ENCODE results near the gene OR2L13. TPM values are rescaled to one million over a fixed set of nuclear protein-coding genes. Genes with fewer than 3 reads are reported as not detected.
"Not testable (repeated sequence)": the region's sequence is repeated elsewhere in the genome, so short reads cannot be mapped to it uniquely, and the experiment has no call there.

OR2L13 gene
- total RNA-seq, 1 donor from 2014 or later: not detected

- no peaks in the 10 kb centered on the region for H3K36me3 ChIP-seq (ENCODE audit: control insufficient read depth, insufficient read depth, low read length)
- H3K27me3 ChIP-seq (ENCODE audit: control insufficient read depth, insufficient read depth, low read length): no peaks in the 10 kb centered on the region
- DNase-seq (ENCODE audit: low read depth): no peak
- TF ChIP-seq CTCF (IDR thresholded peaks at IDR 0.05; ENCODE audit: insufficient read depth, low read length, poor library complexity, severe bottlenecking): no peak
- no peak overlapping the region for H3K4me3 ChIP-seq (ENCODE audit: low read depth, low read length)
Observed at GRCh38 chr1:248065071-248065470, 29.9 kb upstream of the OR2L13 start.

- DNase-seq (ENCODE audit: low read depth): no peak
- TF ChIP-seq CTCF (IDR thresholded peaks at IDR 0.05; ENCODE audit: insufficient read depth, low read length, poor library complexity, severe bottlenecking): no peak
- H3K27me3 ChIP-seq (ENCODE audit: control insufficient read depth, insufficient read depth, low read length): no peaks in the 10 kb centered on the region
Observed at GRCh38 chr1:248065604-248066003, 29.4 kb upstream of the OR2L13 start.

GRCh38 chr1:248083864-248084263, 11.1 kb upstream of the OR2L13 start:
- H3K27me3 ChIP-seq (ENCODE audit: control insufficient read depth, insufficient read depth, low read length); H3K36me3 ChIP-seq (ENCODE audit: control insufficient read depth, insufficient read depth, low read length); DNase-seq (ENCODE audit: low read depth); H3K4me3 ChIP-seq (ENCODE audit: low read depth, low read length): not testable (repeated sequence)

More at GRCh38 chr1:248065604-248066003, 29.4 kb upstream of the OR2L13 start:
- Histone ChIP-seq H3K4me3 (ENCODE audit: low read depth, low read length) (no peak overlapping the region), H3K36me3 (ENCODE audit: control insufficient read depth, insufficient read depth, low read length) (no peaks in the 10 kb centered on the region)

- H3K27me3 ChIP-seq (ENCODE audit: control insufficient read depth, insufficient read depth, low read length): no peaks in the 10 kb centered on the region
- no peaks in the 10 kb centered on the region for H3K36me3 ChIP-seq (ENCODE audit: control insufficient read depth, insufficient read depth, low read length)
- no peak for DNase-seq (ENCODE audit: low read depth)
- TF ChIP-seq CTCF (IDR thresholded peaks at IDR 0.05; ENCODE audit: insufficient read depth, low read length, poor library complexity, severe bottlenecking): no peak
- no peak overlapping the region for H3K4me3 ChIP-seq (ENCODE audit: low read depth, low read length)
Observed at GRCh38 chr1:248098529-248098928, 3.5 kb downstream of the OR2L13 start.

DNA sequence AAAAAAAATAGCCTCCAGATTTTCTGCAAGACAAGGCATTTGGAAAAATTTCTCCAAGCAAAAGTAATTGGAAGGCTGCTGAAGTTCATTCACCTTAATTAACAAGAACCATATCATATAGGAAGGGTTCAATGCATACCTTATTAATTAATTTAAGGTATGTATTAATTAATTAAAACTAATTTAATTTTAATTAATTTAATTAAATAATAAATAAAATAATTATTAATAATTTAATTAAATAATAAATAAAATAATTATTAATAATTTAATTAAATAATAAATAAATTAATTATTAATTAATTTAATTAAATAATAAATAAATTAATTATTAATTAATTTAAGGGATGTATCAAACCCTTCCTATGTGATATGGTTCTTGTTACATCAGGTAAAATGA, 7.9 kb downstream of the OR2L13 start:
- Histone ChIP-seq H3K4me3 (ENCODE audit: low read depth, low read length) (no peak overlapping the region), H3K36me3 (ENCODE audit: control insufficient read depth, insufficient read depth, low read length) (no peaks in the 10 kb centered on the region), H3K27me3 (ENCODE audit: control insufficient read depth, insufficient read depth, low read length) (no peaks in the 10 kb centered on the region)
- DNase-seq (ENCODE audit: low read depth): no peak
- no peak for TF ChIP-seq CTCF (IDR thresholded peaks at IDR 0.05; ENCODE audit: insufficient read depth, low read length, poor library complexity, severe bottlenecking)

DNA sequence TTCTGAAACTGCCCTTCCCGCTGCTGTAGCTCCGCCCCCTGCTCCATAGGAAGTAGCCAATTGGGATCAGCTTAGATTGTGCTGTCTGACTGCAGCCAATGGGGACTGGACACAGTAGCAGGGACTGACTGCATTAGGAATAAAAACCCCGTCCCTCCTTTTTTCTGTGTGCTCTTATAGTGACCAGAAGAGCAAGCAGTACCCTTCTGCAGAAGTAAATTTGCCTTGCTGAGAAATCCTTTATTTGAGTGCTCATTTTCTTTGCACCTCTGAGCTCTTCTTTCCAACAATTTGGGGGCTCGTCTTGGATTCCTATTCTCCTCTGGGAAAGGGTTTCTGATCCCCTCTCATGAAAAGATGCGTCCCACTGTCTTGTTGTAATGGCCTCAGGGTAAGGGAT, 16.2 kb downstream of the OR2L13 start:
- DNase-seq (ENCODE audit: low read depth): no peak
- TF ChIP-seq CTCF (IDR thresholded peaks at IDR 0.05; ENCODE audit: insufficient read depth, low read length, poor library complexity, severe bottlenecking): no peak
- no peaks in the 10 kb centered on the region for H3K27me3 ChIP-seq (ENCODE audit: control insufficient read depth, insufficient read depth, low read length)
- no peaks in the 10 kb centered on the region for H3K36me3 ChIP-seq (ENCODE audit: control insufficient read depth, insufficient read depth, low read length)
- H3K4me3 ChIP-seq (ENCODE audit: low read depth, low read length): no peak overlapping the region
